HG03108 (cell line): ENCODE data around the gene SDS.
"Not testable (repeated sequence)": the region's sequence is repeated elsewhere in the genome, so short reads cannot be mapped to it uniquely, and the experiment has no call there.

Experiments used
- ATAC-seq: cut with Tn5 transposase; IDR thresholded peaks from one replicate; pipeline ENCODE4 v1.9.1; 2021; ENCODE audit warnings: moderate library complexity; ENCODE audit not compliant: unreplicated experiment

Gene SDS

GRCh38 chr12:113381220-113381619 is 22.5 kb downstream of the SDS start:
- ATAC-seq: no peak

DNA sequence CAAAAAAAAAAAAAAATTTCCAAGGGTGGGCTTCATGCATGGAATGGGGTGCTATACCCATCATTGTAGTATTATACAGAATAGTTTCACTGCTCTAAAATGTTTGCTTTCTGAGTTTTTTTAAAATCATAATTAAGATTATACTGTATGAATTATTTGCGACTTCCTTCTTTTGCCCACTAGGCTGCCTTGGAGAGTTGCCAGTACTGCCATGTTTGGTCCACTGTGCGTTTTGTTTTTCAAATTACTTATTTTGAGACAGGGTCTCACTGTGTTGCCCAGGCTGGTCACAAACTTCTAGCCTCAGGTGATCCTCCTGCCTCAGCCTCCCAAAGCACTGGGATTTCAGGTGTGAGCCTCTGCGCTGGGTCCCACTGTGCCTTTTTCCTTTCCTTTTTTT is 25.4 kb downstream of the SDS start:
- no peak for ATAC-seq

- ATAC-seq: no peak
These were observed 28.8 kb downstream of the SDS start for GRCh38 chr12:113374823-113375428.

GRCh38 chr12:113373969-113374368 is 29.7 kb downstream of the SDS start:
- no peak for ATAC-seq

GRCh38 chr12:113373440-113373839 is 30.2 kb downstream of the SDS start:
- no peak for ATAC-seq

GRCh38 chr12:113372371-113372770 is 31.3 kb downstream of the SDS start:
- ATAC-seq: no peak

DNA sequence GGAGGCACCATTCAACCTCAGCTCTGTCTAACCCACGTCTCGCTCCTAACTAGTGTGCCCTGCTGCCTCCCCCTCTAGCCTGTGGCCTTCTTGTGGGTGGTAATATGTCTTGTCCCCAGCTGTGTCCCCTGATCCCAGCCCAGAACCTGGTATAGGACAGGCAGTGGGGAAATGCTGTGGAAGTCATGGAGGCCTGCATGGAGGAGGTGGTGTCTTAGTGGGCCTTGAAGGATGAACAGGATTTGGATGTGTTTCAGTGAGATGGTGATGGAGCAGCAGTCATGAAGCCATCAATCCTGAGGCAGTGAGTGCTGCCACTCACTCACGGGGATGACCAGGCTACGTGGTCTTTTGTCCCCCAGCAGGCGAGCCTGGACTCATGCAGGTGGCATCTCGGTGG is 31.9 kb downstream of the SDS start:
- ATAC-seq: no peak

- ATAC-seq: no peak
These were observed 32.6 kb downstream of the SDS start for GRCh38 chr12:113370923-113371682.

GRCh38 chr12:113369391-113369985 is 34.2 kb downstream of the SDS start:
- no peak for ATAC-seq

- no peak for ATAC-seq
These were observed 35.4 kb downstream of the SDS start for GRCh38 chr12:113368331-113368730.

DNA sequence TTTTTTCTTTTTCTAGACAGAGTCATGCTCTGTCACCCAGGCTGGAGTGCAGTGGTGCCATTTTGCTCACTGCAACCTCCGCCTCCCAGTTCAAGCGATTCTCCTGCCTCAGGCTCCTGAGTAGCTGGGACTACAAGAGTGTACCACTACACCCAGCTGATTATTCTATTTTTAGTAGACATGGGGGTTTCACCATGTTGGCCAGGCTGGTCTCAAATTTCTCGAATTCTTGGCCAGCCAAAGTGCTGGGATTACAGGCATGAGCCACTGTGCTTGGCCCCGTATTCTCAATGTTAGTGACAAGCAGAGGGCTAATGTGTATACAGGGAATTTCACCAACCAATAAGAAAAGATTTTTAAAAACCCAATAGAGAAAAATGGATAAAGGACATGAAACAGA is 36.9 kb downstream of the SDS start:
- ATAC-seq: no peak

GRCh38 chr12:113365639-113366395 is 37.9 kb downstream of the SDS start:
- ATAC-seq: no peak

DNA sequence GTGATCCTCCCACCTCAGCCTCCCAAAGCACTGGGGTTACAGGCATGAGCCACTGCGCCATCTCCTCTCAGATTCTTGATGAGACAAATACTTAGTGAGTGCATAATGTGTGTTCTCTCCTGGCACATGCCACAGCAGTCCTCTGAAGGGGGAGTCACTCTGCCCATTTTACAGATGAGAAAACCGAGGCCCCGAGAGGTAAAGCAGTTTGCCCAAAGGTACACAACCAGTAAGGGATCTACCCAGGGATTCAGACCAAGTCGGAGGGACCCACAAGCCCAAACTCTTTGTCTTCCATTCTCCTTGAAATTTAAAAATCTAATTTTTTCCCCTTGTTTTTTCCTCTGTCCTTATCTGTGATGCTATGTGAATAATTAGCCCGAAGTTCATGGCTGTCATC is 39.0 kb downstream of the SDS start:
- no peak for ATAC-seq

DNA sequence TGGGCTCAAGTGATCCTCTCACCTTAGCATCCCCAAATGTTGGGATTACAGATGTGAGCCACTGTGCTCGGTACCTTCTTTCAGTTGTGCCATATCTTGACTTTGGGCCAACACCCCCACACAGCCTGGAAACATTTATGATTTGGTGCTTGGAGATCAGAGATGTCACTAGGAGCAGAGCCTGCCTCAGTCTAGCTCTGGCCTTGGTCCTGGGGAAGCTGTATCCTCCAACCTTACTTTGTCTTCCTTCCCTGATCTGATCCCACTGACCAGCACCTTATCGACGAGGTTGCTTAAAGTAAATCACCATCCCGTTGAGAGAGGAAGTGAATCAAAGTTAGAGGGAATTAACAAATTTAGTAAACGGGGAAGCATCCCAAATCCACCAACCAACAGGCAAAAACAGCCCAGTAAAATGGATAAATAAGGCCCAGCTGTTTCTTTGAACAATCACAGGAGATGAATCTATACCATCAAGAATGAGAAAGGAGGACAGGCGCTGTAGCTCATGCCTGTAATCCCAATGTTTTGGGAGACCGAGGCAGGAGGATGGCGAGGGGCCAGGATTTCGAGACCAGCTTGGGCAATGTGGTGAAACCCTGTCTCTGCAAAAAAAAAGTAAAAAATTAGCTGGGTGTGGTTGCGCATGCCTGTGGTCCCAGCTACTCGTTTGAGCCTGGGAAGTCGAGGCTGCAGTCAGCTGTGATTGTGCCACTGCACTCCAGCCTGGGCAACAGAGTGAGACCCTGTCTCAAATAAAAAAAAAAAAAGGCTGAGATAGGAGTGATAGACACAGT is 41.9 kb downstream of the SDS start:
- no peak for ATAC-seq

DNA sequence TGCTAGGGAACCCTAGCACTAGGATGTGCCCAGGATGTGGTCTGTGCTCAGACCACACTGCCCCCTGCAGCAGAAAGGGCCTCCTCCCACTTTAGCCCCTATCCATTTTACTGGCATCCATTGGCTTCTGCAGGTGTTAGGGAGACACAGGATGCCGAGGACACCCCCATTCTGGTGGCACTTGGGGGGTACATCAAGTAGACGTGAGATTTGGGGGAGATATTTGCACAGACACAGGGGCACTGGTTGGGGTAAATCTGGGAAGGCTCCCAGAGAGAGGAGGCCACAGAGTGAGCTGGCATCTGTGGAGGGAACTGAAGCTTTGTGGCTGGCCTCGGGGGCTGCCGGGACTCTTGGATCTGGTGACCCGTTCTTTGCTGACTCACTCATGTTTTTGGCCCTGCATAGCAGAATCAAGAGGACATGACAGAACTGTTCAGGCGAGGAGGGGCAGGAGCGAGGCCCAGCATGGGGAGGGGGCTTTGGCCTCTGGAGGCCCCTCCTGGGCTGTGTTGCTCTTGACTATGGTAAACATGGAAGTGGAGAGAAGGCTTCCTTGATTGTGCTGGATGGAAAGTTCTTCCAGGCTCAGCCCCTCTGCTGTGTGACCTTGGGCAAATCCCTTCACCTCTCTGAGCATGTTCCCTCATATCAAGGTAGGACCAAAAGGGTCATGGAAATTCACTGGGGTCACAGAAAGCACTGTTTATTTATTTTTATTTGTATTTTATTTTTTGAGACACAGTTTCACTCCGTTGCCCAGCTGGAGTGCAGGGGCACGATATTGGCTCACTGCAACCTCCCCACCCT is 43.5 kb downstream of the SDS start:
- no peak for ATAC-seq

GRCh38 chr12:113359133-113359938 is 44.4 kb downstream of the SDS start:
- no peak for ATAC-seq

DNA sequence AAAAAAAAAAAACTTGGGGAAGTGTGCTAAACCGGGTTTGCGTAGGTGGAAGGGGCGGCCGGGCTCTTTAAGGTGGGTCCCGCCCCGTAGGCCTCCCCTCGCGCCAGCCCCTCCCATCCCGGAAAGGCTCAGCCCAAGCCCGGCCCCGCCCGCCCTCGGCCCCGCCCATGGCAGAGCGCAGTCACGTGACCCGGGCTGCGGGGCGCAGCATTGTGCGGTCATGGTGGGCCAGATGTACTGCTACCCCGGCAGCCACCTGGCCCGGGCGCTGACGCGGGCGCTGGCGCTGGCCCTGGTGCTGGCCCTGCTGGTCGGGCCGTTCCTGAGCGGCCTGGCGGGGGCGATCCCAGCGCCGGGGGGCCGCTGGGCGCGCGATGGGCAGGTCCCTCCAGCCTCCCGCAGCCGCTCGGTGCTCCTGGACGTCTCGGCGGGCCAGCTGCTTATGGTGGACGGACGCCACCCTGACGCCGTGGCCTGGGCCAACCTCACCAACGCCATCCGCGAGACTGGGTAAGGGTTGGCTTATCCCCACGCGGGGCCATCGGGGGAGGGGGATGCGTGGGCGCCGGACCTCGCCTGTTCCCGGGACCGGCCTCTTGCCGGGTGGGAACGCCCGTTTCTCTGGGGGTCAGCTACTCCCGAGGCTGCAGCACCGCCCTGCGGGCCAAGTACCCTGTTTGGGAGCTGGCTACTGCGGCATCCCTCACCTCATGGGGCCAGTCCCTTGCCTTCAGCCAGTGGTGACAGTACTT is 45.1 kb downstream of the SDS start, which contains the start of gene PLBD2:
Gene PLBD2, plus strand, starts transcription at position 207 of the 752 bp plus-strand sequence. Its CDS starts 14 bp downstream, at position 221.
- ATAC-seq: peak; percentile 81

GRCh38 chr12:113354192-113354591 is 49.5 kb downstream of the SDS start:
- not testable (repeated sequence) for ATAC-seq
